RPMI8226 (cell line): ENCODE measurements around the gene NRP1.

ENCODE experiments used
- DNase-seq: peaks from one replicate; pipeline ENCODE4 v3.0.0-alpha.2; 2015

Gene NRP1

GRCh38 chr10:33174674-33175434, 159.6 kb downstream of the NRP1 start:
- no peak for DNase-seq

DNA sequence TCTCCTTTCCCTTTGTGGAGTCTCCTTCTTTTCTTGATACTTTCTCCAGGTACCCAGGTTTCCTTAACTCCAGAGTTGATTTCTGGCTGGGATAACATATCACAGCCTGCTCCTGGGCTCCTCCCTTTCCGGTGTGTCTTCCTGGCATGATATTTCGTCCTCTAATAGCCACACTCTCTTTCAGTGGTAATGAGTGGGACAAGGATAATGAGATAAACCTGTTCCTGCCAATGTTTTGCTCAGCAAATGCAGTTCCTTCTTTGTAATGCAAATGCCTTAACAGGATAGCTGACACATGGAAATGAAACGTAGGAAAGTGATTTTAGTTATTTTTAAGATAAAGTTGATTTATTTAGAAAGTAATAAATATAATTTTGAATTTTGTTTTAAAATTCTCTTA, 168.6 kb downstream of the NRP1 start:
- DNase-seq, result no peak

GRCh38 chr10:33164060-33164709, 170.3 kb downstream of the NRP1 start:
- no peak for DNase-seq

- no peak for DNase-seq
These were observed 172.3 kb downstream of the NRP1 start for GRCh38 chr10:33162248-33162575.

GRCh38 chr10:33161550-33162247, 172.8 kb downstream of the NRP1 start:
- DNase-seq, result no peak

DNA sequence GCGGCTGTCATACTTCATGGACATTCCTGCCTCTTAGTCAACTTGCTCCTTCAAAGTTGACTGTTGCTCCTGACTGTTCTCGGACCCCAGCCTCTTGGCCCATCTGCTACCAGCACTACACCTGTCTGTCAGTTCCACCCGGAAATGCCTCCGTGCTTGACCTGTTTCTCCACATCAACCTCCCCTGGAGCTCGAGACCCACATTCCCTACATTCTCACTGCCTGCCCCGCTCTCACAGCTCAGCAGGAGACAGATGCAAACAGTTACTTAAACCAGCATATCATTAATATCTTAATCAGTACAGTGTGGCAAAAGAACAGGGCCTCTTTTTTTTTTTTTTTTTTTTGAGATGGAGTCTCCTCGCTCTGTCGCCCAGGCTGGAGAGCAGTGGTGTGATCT, 174.3 kb downstream of the NRP1 start:
- no peak for DNase-seq

DNA sequence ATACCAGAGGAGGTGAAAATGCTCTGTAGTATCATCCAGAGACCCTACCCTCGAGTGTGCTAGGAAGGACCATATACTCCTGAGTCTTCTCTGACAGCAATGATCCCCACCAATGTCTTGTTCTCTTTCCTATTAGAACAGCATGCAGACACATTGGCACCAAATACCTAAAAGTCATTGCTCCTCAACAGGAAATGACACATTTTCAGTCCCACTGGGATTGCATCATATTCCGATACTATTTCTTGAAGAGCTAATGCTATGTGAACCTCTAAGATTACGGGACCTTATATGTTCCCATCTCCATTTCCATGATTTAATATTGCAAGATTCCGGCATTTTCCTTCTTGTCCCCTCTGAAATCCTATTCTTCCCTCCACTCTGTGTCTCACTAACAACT, 177.4 kb downstream of the NRP1 start:
- DNase-seq, result no peak

DNA sequence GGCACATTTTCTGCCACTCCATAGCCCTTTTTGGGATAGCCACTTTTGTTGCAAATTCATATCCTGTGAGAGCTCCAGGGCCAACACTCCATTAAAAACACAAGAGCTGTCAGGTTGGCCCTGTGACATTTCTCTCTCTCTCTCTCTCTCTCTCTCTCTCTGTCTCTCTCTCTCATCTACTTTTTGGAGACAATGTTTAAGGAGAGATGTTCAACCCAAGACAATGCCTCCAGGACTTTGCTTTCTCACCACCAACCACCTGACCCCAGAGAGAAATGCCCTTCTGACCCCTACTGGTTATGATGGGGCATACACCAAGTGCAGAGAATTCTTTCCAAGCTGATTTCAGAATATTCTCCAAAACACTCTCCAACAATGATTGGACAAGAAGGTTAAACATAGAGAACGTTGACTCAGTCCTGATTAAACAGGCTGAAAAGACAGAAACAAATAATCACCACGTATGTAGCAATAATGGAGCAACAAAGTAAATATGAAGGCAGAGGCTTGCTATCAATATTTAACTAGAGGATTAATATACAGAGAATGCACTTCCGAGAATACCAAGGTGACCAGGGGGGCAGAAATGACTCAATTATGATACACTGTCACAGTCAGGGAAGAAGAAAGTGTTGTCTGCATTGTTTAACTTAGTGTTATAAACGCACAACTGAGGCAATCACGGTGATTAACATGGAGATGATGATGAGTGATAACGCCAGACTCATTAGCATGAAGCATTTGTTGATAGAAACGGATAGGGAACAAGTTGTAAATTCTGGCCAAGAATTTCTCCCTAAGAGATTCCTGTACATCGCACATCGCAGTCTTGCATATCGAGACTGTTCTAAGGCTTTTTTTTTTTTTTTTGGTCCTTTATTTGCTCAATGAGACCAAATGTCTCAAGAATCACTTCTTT, 178.5 kb downstream of the NRP1 start:
- DNase-seq, result peak; percentile 10

GRCh38 chr10:33154590-33154989, 179.9 kb downstream of the NRP1 start:
- no peak for DNase-seq

- DNase-seq, result no peak
These were observed 180.5 kb downstream of the NRP1 start for GRCh38 chr10:33153968-33154327.

DNA sequence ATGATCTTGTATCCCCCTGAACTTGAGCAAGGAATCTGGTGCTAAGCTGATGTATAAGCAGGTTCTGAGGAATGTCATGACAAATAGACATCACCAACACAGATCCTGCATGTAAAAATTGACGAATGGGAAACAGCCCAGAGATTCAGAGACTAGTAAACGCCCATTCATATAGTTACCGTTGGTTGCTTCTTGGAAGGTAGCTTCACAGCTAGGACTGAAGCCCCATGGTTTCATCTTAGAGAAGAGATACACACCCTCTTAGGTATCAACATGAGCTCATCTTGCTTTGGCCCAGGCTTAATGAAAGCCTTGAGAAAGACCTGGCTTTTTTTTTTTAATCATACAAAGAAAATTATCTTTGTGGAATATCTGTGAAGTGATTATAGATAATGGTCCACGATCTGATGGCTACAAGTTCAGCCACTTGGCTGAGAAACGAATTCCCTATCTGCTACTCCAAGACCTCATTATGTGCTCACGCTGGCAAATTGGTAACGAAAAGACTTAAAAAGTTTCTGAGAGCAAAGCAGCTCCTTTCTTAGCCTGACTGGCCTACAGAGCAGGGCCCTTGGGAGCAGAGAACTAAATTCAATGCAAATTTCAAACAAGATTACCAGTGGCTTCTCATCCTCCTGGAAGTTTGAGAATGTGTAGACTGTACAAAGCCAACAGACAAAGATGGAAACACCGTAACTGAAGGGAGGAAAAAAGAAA, 181.1 kb downstream of the NRP1 start:
- no peak for DNase-seq

DNA sequence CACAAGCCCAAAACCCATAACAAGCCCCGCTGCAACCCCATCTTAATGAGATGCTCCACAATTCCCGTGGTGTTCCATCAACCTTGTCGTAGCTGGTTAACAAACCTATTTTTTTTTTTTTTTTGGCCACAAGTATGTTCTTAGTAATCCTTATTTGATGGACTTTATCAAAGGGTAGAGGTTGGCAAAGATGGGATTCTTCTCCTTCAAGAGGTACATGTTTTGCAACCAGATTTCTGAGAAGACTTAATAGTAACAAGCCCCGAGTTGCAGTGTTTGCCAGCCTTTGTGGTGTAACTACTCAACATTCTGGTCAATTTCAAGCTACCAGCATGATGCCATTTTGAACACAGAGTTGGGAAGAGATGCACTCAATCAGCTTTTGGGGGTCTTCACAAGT, 181.7 kb downstream of the NRP1 start:
- DNase-seq, result no peak

- DNase-seq, result no peak
These were observed 182.3 kb downstream of the NRP1 start for GRCh38 chr10:33152146-33152545.

- DNase-seq, result no peak
These were observed 183.1 kb downstream of the NRP1 start for GRCh38 chr10:33151344-33151864.

GRCh38 chr10:33150889-33151288, 183.6 kb downstream of the NRP1 start:
- no peak for DNase-seq

GRCh38 chr10:33150146-33150545, 184.3 kb downstream of the NRP1 start:
- DNase-seq, result no peak

DNA sequence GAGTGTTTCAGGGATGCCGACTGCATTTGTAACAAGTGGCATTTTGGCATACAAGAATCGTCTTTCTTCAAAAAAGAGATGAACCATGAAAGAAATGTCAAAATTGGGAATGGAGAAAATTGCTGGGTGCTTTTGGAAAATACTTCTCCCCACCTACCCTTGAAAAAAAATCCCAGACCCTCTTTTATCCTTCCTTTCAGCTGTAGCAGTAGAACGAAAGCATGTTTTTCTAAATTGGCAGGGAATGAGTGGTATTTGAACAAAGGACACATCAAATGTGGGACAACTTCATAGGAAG, 187.5 kb downstream of the NRP1 start:
- no peak for DNase-seq

DNA sequence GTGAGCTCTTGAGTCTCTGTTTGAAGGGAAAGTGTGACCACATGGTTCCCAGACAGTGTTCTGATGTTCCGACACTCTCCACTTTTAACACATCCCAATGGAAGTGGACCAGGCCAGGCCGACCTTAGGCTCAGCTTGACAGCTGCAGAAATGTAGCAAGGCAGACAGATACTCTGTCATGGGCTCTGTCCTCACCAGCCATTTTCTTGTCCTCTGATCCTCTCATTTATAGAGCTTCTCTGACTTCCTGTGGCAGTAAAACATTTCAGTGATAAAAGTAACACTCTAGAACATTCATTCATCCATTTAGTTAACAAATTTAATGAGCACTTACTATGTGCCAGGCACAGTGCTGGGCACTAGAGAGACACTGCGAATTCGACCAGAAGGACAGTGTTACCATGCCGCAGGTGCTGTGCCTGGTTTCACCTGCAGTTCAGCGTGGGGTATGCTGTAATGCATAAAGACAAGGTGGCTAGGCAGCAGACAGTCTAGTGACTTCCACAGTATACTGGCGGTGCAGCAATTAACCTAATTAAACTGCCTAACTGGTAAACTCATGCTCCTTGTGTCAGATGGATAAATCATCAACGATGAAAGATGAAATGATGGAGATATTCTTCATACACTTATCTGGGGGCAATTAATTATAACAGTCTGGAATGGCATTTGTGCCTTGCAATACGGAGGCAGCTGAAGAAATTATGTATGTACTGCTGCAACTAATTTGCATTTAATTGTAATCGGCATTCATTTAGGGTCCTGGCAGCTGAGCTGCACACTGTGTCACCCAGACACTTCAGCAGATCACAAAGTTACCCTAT, 188.1 kb downstream of the NRP1 start:
- DNase-seq, result no peak

DNA sequence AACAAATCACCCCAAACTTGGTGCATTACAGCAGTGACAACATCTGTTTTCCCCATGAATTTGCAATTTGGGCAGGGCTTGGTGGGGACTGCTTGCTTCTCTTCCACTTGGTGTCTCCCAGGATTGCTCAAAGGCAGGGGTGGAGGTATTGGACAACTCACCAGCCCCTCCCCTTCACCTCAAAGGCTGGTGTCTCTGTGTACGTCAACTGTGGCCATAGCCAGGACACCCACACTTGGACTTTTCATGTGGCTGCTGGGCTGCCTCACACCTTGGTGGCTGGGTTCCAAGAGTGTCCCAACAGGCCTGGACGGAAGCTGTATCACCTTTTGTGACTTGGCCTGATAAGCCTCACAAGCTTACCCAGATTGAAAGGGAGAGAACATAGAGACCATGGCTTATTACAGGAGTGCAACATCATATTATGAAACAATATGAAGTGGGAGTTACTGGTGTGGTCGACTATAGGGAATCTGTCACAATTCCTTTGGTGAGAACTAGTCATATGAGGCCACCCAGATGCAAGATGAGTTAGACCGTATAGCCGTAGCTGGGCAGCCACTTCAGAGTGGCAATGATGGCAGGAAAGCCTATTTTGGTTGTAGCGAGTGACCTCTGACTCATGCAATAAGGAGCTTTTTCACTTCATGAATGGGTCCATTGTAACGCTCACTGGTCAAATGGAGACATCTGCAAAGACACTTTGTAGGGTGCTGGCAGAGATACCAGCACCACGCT, 188.8 kb downstream of the NRP1 start:
- DNase-seq, result no peak

- no peak for DNase-seq
These were observed 191.2 kb downstream of the NRP1 start for GRCh38 chr10:33143160-33143728.

- DNase-seq, result no peak
These were observed 192.2 kb downstream of the NRP1 start for GRCh38 chr10:33142295-33142694.
